K562 (cell line): Measurements from ENCODE around the gene CSF2RB. TPM values are rescaled to one million over a fixed set of nuclear protein-coding genes. Genes with fewer than 3 reads are reported as not detected.

Source experiments
- ATAC-seq: fragments of 200-7000 bp; cut with Tn5 transposase; 3 replicates; pipeline ENCODE4 v1.9.1; 2020; ENCODE audit warnings: moderate library complexity
- BruUV-seq: library from RNA; stranded (reverse); fragments of 400-500 nt; replicated peaks from 2 replicates; lab custom pipeline; 2021; lab: Mats Ljungman, UMichigan
- CTCF ChIA-PET: fragments of 300-600 bp; formaldehyde crosslinking; extraction: SDS; loops from one replicate; lab custom pipeline; 2021; ENCODE audit warnings: low intra/inter-chr PET ratio; lab: Yijun Ruan, JAX
- POLR2A ChIA-PET: fragments of 300-600, 350-650 bp; sonication (Branson Sonifier 250); formaldehyde crosslinking; extraction: SDS; loops from one replicate; lab custom pipeline; 2021; ENCODE audit warnings: antibody characterized with exemption, inconsistent platforms; lab: Yijun Ruan, JAX
- DNase-seq, 4 experiments: peaks; one replicate each; pipeline versions ENCODE4 v3.0.0 to v3.0.0-alpha.2; 2011 to 2018; ENCODE audit warnings: low spot score in 3 of 4, mixed read lengths in 3 of 4; ENCODE audit errors: extremely low read depth in 1 of 4
- FAIRE-seq: peaks from 2 replicates; lab custom pipeline; 2011; peaks lifted over from hg19 to GRCh38; lab: Jason Lieb, UNC
- H2AFZ ChIP-seq: 2 replicates; pipeline ENCODE4 v1.6.0; 2011; ENCODE audit warnings: low read depth, low read length, control low read depth, inconsistent platforms
- H3K27ac ChIP-seq: fragments of 200-600 bp; 3 replicates; pipeline ENCODE4 v1.8.0; 2011; ENCODE audit warnings: low read depth, mild to moderate bottlenecking, control low read depth, inconsistent platforms, low read length, moderate library complexity, mixed read lengths; ENCODE audit errors: extremely low read depth
- H3K27me3 ChIP-seq, 2 experiments: fragments of 300-600 bp in 1 of 2; 2 replicates in 1 of 2; 3 replicates in 1 of 2; pipeline versions ENCODE4 v1.6.0 to v1.8.0; 2011; ENCODE audit warnings: inconsistent platforms in 2 of 2, low read length in 2 of 2, mild to moderate bottlenecking in 1 of 2, mixed read lengths in 1 of 2, moderate library complexity in 1 of 2; ENCODE audit not compliant: control insufficient read depth in 2 of 2, insufficient read depth in 2 of 2
- H3K36me3 ChIP-seq: fragments of 300-600 bp; 3 replicates; pipeline ENCODE4 v1.8.0; 2011; ENCODE audit warnings: mild to moderate bottlenecking, low read length, inconsistent platforms; ENCODE audit not compliant: control insufficient read depth, insufficient read depth
- H3K4me1 ChIP-seq, 2 experiments: fragments of 200-600 bp in 1 of 2; replicated peaks in 1 of 2; 2 replicates in 1 of 2; 3 replicates in 1 of 2; pipeline versions ENCODE4 v1.5.1 to v1.8.0; 2011; ENCODE audit warnings: inconsistent platforms in 2 of 2, low read length in 2 of 2, mild to moderate bottlenecking in 1 of 2, mixed read lengths in 1 of 2, moderate library complexity in 1 of 2; ENCODE audit not compliant: control insufficient read depth in 2 of 2, insufficient read depth in 2 of 2
- H3K4me2 ChIP-seq: 2 replicates; pipeline ENCODE4 v1.6.1; 2011; ENCODE audit warnings: low read length, control low read depth, inconsistent platforms, mixed read lengths; ENCODE audit not compliant: insufficient read depth
- H3K4me3 ChIP-seq: fragments of 200-600 bp; sonication (generic), shearing (Covaris generic); 2 replicates; pipeline ENCODE4 v1.5.1; 2016; ENCODE audit warnings: control low read depth, inconsistent platforms
- H3K79me2 ChIP-seq: fragments of 200-600 bp; 3 replicates; pipeline ENCODE4 v1.8.0; 2011; ENCODE audit warnings: low read length, inconsistent platforms; ENCODE audit not compliant: control insufficient read depth, insufficient read depth
- H3K9ac ChIP-seq, 2 experiments: 2 replicates each; pipeline versions ENCODE4 v1.6.0 to v1.6.1; 2011; ENCODE audit warnings: low read depth in 2 of 2, low read length in 2 of 2, control low read depth in 1 of 2, inconsistent platforms in 1 of 2, mild to moderate bottlenecking in 1 of 2, mixed read lengths in 1 of 2; ENCODE audit not compliant: insufficient read depth in 1 of 2
- H3K9me1 ChIP-seq: one replicate; pipeline ENCODE4 v1.6.0; 2011; ENCODE audit warnings: inconsistent platforms, mild to moderate bottlenecking, low read length, moderate library complexity; ENCODE audit not compliant: control insufficient read depth, insufficient read depth
- H3K9me3 ChIP-seq: replicated peaks from 2 replicates; pipeline ENCODE4 v1.5.1; 2011; ENCODE audit warnings: low read depth, low read length, inconsistent platforms; ENCODE audit not compliant: control insufficient read depth, insufficient read depth
- H4K20me1 ChIP-seq: replicated peaks from 2 replicates; pipeline ENCODE4 v1.6.1; 2011; ENCODE audit warnings: low read length, inconsistent platforms, mixed read lengths; ENCODE audit not compliant: control insufficient read depth, insufficient read depth
- BRD4 ChIP-seq: fragments of 200-600 bp; sonication (generic); IDR thresholded peaks from 2 replicates; pipeline ENCODE4 v1.6.1; 2017; ENCODE audit warnings: inconsistent platforms
- CBX1 ChIP-seq: sonication (generic); IDR thresholded peaks from 2 replicates; pipeline ENCODE4 v1.6.1; 2016; ENCODE audit warnings: antibody characterized with exemption, low read depth, mild to moderate bottlenecking
- CTCF ChIP-seq, 3 experiments: IDR thresholded peaks in 2 of 3; conservative IDR thresholded peaks in 1 of 3; 2 replicates each; pipeline ENCODE4 v1.5.1; 2011 to 2012; ENCODE audit warnings: low read length in 3 of 3, mild to moderate bottlenecking in 3 of 3, control low read depth in 2 of 3, improper control_type of control experiment in 1 of 3, inconsistent platforms in 1 of 3, low read depth in 1 of 3, mixed read lengths in 1 of 3, moderate library complexity in 1 of 3; ENCODE audit not compliant: insufficient read depth in 2 of 3
- EZH2 ChIP-seq: IDR thresholded peaks from 2 replicates; pipeline ENCODE4 v1.6.1; 2012; ENCODE audit warnings: low read depth, mild to moderate bottlenecking, inconsistent platforms, low read length, borderline replicate concordance
- GTF2B ChIP-seq: IDR thresholded peaks from 2 replicates; pipeline ENCODE4 v1.6.1; 2011; ENCODE audit not compliant: insufficient read length; ENCODE audit errors: extremely low read depth
- ILF3 ChIP-seq: fragments of 450-650 bp; IDR thresholded peaks from 2 replicates; pipeline ENCODE4 v1.6.1; 2018; ENCODE audit warnings: antibody characterized with exemption, mild to moderate bottlenecking, moderate library complexity, borderline replicate concordance
- PPARD ChIP-seq: fragments of 250-450 bp; sonication (Bioruptor Pico); IDR thresholded peaks from 2 replicates; pipeline ENCODE4 v1.8.0; 2022; ENCODE audit warnings: inconsistent platforms, mild to moderate bottlenecking, moderate library complexity
- PRMT5 ChIP-seq: sonication (generic); formaldehyde crosslinking; IDR thresholded peaks from 2 replicates; pipeline ENCODE4 v1.5.0; 2020; ENCODE audit warnings: missing genetic modification reagents
- RAD21 ChIP-seq, 2 experiments: fragments of 250-450 bp in 1 of 2; fragments of 450-650 bp in 1 of 2; sonication (Bioruptor Pico) in 1 of 2; formaldehyde crosslinking in 1 of 2; IDR thresholded peaks in 1 of 2; conservative IDR thresholded peaks in 1 of 2; 2 replicates each; pipeline versions ENCODE4 v1.4.0 to v1.8.0; 2020 to 2022; ENCODE audit warnings: mild to moderate bottlenecking in 2 of 2, moderate library complexity in 1 of 2
- ZNF232 ChIP-seq: sonication (generic); formaldehyde crosslinking; IDR thresholded peaks from 2 replicates; pipeline ENCODE4 v1.8.0; 2022; ENCODE audit warnings: mild to moderate bottlenecking, missing genetic modification reagents
- ZNF668 ChIP-seq: fragments of 250-450 bp; sonication (Bioruptor Pico); IDR thresholded peaks from 2 replicates; pipeline ENCODE4 v1.8.0; 2022; ENCODE audit warnings: mild to moderate bottlenecking, inconsistent platforms
- ZNF77 ChIP-seq: fragments of 250-450 bp; sonication (Bioruptor Pico); IDR thresholded peaks from 2 replicates; pipeline ENCODE4 v1.5.0; 2020
- WGBS: fragments of 100-300 bp; shearing (Covaris generic); methylation state at CpG from one replicate; pipeline ENCODE4 v1.1.6; 2016; ENCODE audit warnings: low coverage, mixed read lengths; ENCODE audit not compliant: insufficient coverage; ENCODE audit errors: missing lambda C conversion rate; 5-methylcytosine and 5-hydroxymethylcytosine counted together
- in situ Hi-C: fragments of 300-500 bp; cut with MboI; formaldehyde crosslinking; loops from 4 replicates; pipeline ENCODE4 v1.15.0; 2018; ENCODE audit warnings: inconsistent platforms, mixed read lengths
- intact Hi-C: fragments of 100-400 bp; cut with micrococcal nuclease; formaldehyde crosslinking; loops from 2 replicates; pipeline ENCODE4 v1.14.2; 2022
- polyA plus RNA-seq, 8 experiments: library from polyadenylated mRNA; depleted of rRNA in 4 of 8; stranded (reverse) in 5 of 8; unstranded in 3 of 8; fragments of >200 nt; fragmentation: Nextera tagmentation in 2 of 8; fragmentation: Illumina TruSeq in 1 of 8; extraction: Ambion mirVana in 2 of 8; extraction: Trizol in 1 of 8; gene quantifications; 2 replicates each; pipeline versions ENCODE4 v1.2.1 to v1.2.3, GENCODE V29; 2011 to 2014; ENCODE audit warnings: inconsistent platforms in 1 of 8, missing spikeins in 1 of 8
- total RNA-seq, 7 experiments: library from RNA; depleted of rRNA in 6 of 7; stranded (reverse); fragments of >200 nt in 6 of 7; fragmentation: Illumina TruSeq in 2 of 7; extraction: Trizol in 2 of 7; gene quantifications; 2 replicates each; pipeline versions ENCODE4 v1.2.1 to v1.2.3, GENCODE V29; 2011 to 2021; ENCODE audit warnings: low replicate concordance in 1 of 7

Gene CSF2RB
- total and polyA plus RNA-seq, 9 of the 15 experiments (the other 6 are each of a cell fraction or from before 2014, with no cell fraction given) = 0.04 to 1.0 (median 0.36) TPM

GRCh38 chr22:36946421-36947158, 33.2 kb downstream of the CSF2RB start:
- Histone ChIP-seq H3K27ac (no peak overlapping the region), H3K36me3 (no peaks in the 10 kb centered on the region), H3K4me3 (no peak overlapping the region), H2AFZ (no peak overlapping the region), H3K9me1 (no peaks in the 10 kb centered on the region), H3K79me2 (no peaks in the 10 kb centered on the region), H3K4me2 (no peak overlapping the region), H4K20me1 (no peaks in the 10 kb centered on the region), H3K9me3 (no peaks in the 10 kb centered on the region), H3K9ac (no peak overlapping the region), H3K27me3 (peaks cover 0 to 9% of the 10 kb centered on the region in 2 experiments; a peak in 2 of 5 replicates), H3K4me1 (no peaks in the 10 kb centered on the region)
- intact Hi-C loops = no loop called here
- ChIA-PET CTCF (interaction anchor here (0.6 kb wide), 1 partner anchor 311 kb away, joined by 3 read pairs; no protein-coding TSS in a partner anchor), POLR2A (no interaction called here)
- in situ Hi-C loops = no loop called here
- 0% methylated on average over 3 of the region's 4 CpGs for WGBS
- FAIRE-seq (no peak), ATAC-seq (no peak), DNase-seq (peak in 1 of 4 experiments; percentile 9)
- no TSS peak for BruUV-seq
- no peak for TF ChIP-seq PPARD (CRISPR knock-in tag)
- peak in 2 of 3 experiments; percentile 16 to 21; a peak in 3 of 6 replicates for TF ChIP-seq CTCF (IDR thresholded peaks at IDR 0.05 in 2 of 3, conservative IDR thresholded peaks at IDR 0.05 in 1 of 3; ENCODE audit: insufficient read depth in 2 of 3, low read depth in 1 of 3, low read length in 3 of 3)
- TF ChIP-seq EZH2 = no peak
- peak in 1 of 2 experiments; percentile 20; a peak in 1 of 4 replicates for TF ChIP-seq RAD21 (CRISPR knock-in tag; conservative IDR thresholded peaks at IDR 0.05 in 1 of 2, IDR thresholded peaks at IDR 0.05 in 1 of 2)
- TF ChIP-seq ZNF232 (CRISPR knock-in tag) = no peak
- no peak for TF ChIP-seq ILF3
- no peak for TF ChIP-seq BRD4
- no peak for TF ChIP-seq PRMT5
- TF ChIP-seq GTF2B = no peak
- TF ChIP-seq ZNF77 = no peak
- TF ChIP-seq ZNF668 = no peak
- no peak for TF ChIP-seq CBX1
